Measurements from ENCODE around the gene GDF10.

Gene GDF10

DNA sequence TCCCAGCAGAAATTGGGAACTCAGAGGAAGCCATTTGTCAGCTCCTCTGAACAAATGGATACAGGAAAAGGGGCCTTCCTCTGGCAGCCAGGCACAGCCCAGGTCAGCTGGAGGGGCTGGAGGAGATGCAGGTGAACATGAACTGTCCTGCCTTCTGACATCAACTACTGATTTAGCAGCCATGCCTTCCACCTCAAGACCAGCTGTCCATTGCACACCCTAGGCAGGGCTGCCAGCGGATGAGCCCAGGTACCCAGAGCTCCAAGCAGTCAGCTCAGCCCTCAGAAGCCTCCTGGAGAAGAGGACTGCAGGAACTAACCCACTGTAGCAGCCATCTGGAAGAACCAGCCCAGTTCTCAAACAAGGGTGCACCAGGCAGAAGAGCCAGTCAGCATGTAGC is 44.1 kb upstream of the GDF10 start:
- no peak overlapping the region for H3K9ac ChIP-seq (ENCODE audit: low read depth, low read length)
- H2AFZ ChIP-seq (ENCODE audit: low read depth, low read length), result no peak overlapping the region
- H3K36me3 ChIP-seq (ENCODE audit: insufficient read depth, low read length), result no peaks in the 10 kb centered on the region
- no peak for ATAC-seq (ENCODE audit: insufficient read depth, low read depth)
- H3K9me3 ChIP-seq (ENCODE audit: insufficient read depth, low read length, severe bottlenecking), result no peaks in the 10 kb centered on the region
- 0 out of 2 replicates have a peak overlapping the region, but pooled peaks have one; percentile 25 for H3K27ac ChIP-seq (ENCODE audit: low read length)
- no peaks in the 10 kb centered on the region for H3K79me2 ChIP-seq (ENCODE audit: insufficient read depth, low read length)
- H3K4me2 ChIP-seq (ENCODE audit: insufficient read depth, low read length), result no peak overlapping the region
- no peaks in the 10 kb centered on the region for H3K27me3 ChIP-seq (ENCODE audit: insufficient read depth, low read length, poor library complexity)
- no peak overlapping the region for H3K4me3 ChIP-seq (ENCODE audit: low read depth in 1 of 2, low read length in 2 of 2)
- no peak for DNase-seq
- H3K4me1 ChIP-seq (ENCODE audit: insufficient read depth, low read length), result peaks cover 70% of the 10 kb centered on the region
- TF ChIP-seq EZH2 (IDR thresholded peaks at IDR 0.05; ENCODE audit: borderline replicate concordance, low read depth, low read length, severe bottlenecking), result no peak
- TF ChIP-seq, protein P1, sequence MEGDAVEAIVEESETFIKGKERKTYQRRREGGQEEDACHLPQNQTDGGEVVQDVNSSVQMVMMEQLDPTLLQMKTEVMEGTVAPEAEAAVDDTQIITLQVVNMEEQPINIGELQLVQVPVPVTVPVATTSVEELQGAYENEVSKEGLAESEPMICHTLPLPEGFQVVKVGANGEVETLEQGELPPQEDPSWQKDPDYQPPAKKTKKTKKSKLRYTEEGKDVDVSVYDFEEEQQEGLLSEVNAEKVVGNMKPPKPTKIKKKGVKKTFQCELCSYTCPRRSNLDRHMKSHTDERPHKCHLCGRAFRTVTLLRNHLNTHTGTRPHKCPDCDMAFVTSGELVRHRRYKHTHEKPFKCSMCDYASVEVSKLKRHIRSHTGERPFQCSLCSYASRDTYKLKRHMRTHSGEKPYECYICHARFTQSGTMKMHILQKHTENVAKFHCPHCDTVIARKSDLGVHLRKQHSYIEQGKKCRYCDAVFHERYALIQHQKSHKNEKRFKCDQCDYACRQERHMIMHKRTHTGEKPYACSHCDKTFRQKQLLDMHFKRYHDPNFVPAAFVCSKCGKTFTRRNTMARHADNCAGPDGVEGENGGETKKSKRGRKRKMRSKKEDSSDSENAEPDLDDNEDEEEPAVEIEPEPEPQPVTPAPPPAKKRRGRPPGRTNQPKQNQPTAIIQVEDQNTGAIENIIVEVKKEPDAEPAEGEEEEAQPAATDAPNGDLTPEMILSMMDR (IDR thresholded peaks at IDR 0.05; ENCODE audit: borderline replicate concordance, extremely low read depth, low read length, poor library complexity, severe bottlenecking), result no peak
- H4K20me1 ChIP-seq (ENCODE audit: insufficient read depth, low read length), result no peaks in the 10 kb centered on the region

DNA sequence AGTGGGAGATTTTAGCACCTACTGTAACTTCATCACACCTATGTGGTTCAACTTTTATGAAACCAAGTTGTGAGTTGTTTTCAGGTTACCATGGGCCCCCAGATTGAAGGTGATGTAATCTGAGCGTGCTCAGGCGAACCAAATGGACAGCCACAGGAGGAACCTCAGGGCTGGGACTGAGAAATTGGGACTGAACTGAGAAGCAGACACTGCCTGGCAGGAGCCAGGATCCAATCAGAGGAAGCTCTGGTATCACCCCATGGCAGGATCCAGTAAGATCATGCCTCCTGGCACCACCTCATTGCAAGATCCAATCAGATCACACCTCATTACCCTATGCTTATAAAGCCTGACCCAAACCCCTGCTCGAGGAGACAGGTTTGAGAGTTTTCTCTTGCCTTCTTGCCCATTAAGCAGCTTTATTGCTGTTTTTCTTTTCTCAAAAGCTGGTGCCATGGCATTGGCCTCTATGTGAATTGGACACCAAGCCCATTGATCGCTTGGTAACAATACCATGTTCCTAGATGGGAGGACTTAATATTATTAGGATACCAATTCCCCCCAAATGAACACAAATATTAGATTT is 43.2 kb upstream of the GDF10 start:
- DNase-seq, result peak; percentile 34
- Histone ChIP-seq H3K27ac (ENCODE audit: low read length) (peak overlapping the region; percentile 90), H3K36me3 (ENCODE audit: insufficient read depth, low read length) (no peaks in the 10 kb centered on the region), H3K4me3 (ENCODE audit: low read depth in 1 of 2, low read length in 2 of 2) (peak overlapping the region in 1 of 2 experiments; percentile 36; a peak in 2 of 4 replicates), H3K9ac (ENCODE audit: low read depth, low read length) (peak overlapping the region; percentile 41), H3K27me3 (ENCODE audit: insufficient read depth, low read length, poor library complexity) (no peaks in the 10 kb centered on the region), H3K4me1 (ENCODE audit: insufficient read depth, low read length) (peaks cover 71% of the 10 kb centered on the region), H2AFZ (ENCODE audit: low read depth, low read length) (no peak overlapping the region), H4K20me1 (ENCODE audit: insufficient read depth, low read length) (no peaks in the 10 kb centered on the region), H3K9me3 (ENCODE audit: insufficient read depth, low read length, severe bottlenecking) (no peaks in the 10 kb centered on the region), H3K4me2 (ENCODE audit: insufficient read depth, low read length) (peak overlapping the region; percentile 53), H3K79me2 (ENCODE audit: insufficient read depth, low read length) (no peaks in the 10 kb centered on the region)
- TF ChIP-seq, protein P1 (IDR thresholded peaks at IDR 0.05; ENCODE audit: borderline replicate concordance, extremely low read depth, low read length, poor library complexity, severe bottlenecking), result no peak
- no peak for TF ChIP-seq EZH2 (IDR thresholded peaks at IDR 0.05; ENCODE audit: borderline replicate concordance, low read depth, low read length, severe bottlenecking)
- no peak for ATAC-seq (ENCODE audit: insufficient read depth, low read depth)

DNA sequence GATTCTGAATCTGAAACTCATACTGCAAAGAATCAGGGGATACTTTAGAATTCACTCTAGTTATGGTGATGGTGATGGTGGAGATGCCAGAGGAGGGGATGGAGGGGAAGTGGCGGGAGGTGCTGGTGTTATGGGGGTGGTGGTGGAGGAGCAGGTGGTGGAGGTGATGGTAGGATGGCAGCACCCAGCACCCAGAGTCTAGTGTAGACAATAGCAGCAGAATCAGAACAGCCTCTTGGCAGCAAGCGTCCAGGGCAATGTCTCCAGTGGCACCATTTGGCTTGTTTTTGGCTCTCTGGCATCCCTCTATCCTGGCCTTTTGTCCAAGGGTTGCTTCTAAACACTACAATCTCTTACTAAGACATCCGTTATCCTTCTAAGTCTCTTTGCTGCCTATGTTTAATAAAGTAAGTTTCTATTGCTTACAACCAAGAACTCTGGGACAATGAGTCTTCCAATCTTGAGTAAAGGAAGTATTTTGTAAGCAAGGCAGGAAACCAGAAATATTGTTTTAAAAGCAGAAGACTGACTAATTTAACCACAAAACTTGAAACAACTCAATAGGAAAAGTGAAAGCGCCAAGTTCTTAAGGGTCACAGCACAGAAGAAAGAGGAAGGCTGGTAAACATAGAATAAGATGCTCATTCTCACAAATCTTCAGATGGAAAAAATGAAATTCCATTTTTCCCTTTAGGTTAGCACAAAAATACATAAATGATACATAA is 42.4 kb upstream of the GDF10 start:
- H4K20me1 ChIP-seq (ENCODE audit: insufficient read depth, low read length), result no peaks in the 10 kb centered on the region

More for the DNA sequence above, 42.4 kb upstream of the GDF10 start:
- no peaks in the 10 kb centered on the region for H3K36me3 ChIP-seq (ENCODE audit: insufficient read depth, low read length)
- H3K4me2 ChIP-seq (ENCODE audit: insufficient read depth, low read length), result peak overlapping the region; percentile 53
- peak overlapping the region in 1 of 2 experiments; percentile 36; a peak in 2 of 4 replicates for H3K4me3 ChIP-seq (ENCODE audit: low read depth in 1 of 2, low read length in 2 of 2)
- H2AFZ ChIP-seq (ENCODE audit: low read depth, low read length), result peak overlapping the region; percentile 56; the same call in 1 of the 2 replicates
- H3K9me3 ChIP-seq (ENCODE audit: insufficient read depth, low read length, severe bottlenecking), result no peaks in the 10 kb centered on the region
- ATAC-seq (ENCODE audit: insufficient read depth, low read depth) (peak; percentile 80), DNase-seq (peak; percentile 34)
- H3K27me3 ChIP-seq (ENCODE audit: insufficient read depth, low read length, poor library complexity), result no peaks in the 10 kb centered on the region
- H3K4me1 ChIP-seq (ENCODE audit: insufficient read depth, low read length), result peaks cover 69% of the 10 kb centered on the region
- TF ChIP-seq, protein P1 (IDR thresholded peaks at IDR 0.05; ENCODE audit: borderline replicate concordance, extremely low read depth, low read length, poor library complexity, severe bottlenecking), result no peak
- no peak for TF ChIP-seq EZH2 (IDR thresholded peaks at IDR 0.05; ENCODE audit: borderline replicate concordance, low read depth, low read length, severe bottlenecking)
- peak overlapping the region; percentile 41 for H3K9ac ChIP-seq (ENCODE audit: low read depth, low read length)
- no peaks in the 10 kb centered on the region for H3K79me2 ChIP-seq (ENCODE audit: insufficient read depth, low read length)
- peak overlapping the region; percentile 90 for H3K27ac ChIP-seq (ENCODE audit: low read length)

All from DND-41 (cell line).